Stimulated activated effector memory CD8-positive, alpha-beta T cell treated with anti-CD3 and anti-CD28 coated beads, Interleukin-12 subunit alpha, Interleukin-12 subunit beta, amount 100 ng/mL, for 72 hours (primary cell): ENCODE measurements around the gene PRG3.

ENCODE experiments used
- ATAC-seq: fragments of 150-1000 bp; cut with Tn5 transposase; 2 replicates; pipeline ENCODE4 v1.10.0; 2021
- DNase-seq, 2 donors: peaks; one replicate each; pipeline ENCODE4 v3.0.0; 2021 to 2022; ENCODE audit warnings: low spot score in 2 of 2
- H3K27ac Mint-ChIP-seq: one replicate; pipeline ENCODE4 v1.8.0; 2022; ENCODE audit warnings: mild to moderate bottlenecking, mixed read lengths
- H3K36me3 Mint-ChIP-seq: one replicate; pipeline ENCODE4 v1.8.0; 2022; ENCODE audit warnings: mild to moderate bottlenecking, mixed read lengths
- H3K4me1 Mint-ChIP-seq: one replicate; pipeline ENCODE4 v1.8.0; 2022; ENCODE audit warnings: mixed read lengths
- H3K4me3 Mint-ChIP-seq: one replicate; pipeline ENCODE4 v1.8.0; 2022; ENCODE audit warnings: mild to moderate bottlenecking, mixed read lengths
- H3K9me3 Mint-ChIP-seq: one replicate; pipeline ENCODE4 v1.8.0; 2022; ENCODE audit warnings: mixed read lengths

Gene PRG3

DNA sequence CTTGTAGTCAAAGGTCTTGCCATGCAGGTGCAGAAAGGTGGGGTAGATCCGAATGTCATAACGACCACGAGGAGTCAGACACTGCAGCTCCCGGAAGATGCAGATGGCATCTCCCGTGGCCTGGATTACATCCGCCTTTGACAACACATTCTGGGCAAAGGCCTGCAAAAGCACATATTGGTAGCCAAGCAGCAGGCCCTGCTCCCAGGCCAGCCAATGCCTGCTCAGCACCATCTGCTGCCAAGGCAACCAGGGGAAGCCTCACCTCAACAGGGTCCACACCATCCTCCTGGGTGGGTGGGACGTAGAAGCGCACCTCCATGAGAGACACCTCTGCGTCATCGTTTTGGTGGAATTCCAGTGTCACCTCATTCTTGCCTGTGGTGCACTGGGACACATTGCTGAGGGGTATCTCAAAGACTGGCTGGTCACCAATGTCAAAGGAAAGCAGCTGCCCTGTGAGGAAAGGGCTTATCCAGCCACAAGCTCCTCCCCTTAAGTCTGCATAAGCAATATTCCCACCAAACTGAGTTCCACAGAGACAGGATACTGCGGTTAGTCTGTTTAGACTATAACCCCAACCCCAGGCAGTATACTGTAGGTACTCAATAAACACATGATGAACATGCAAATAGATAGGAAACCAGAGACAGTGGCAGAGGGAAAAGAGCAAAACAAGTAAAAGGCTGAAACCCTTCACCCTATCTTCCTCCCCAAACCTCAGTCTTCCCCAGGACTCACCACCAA, 48.1 kb downstream of the PRG3 start:
- no peak overlapping the region for H3K4me3 Mint-ChIP-seq
- no peaks in the 10 kb centered on the region for H3K9me3 Mint-ChIP-seq
- H3K36me3 Mint-ChIP-seq: peaks cover 77% of the 10 kb centered on the region
- peak overlapping the region; percentile 99 for H3K27ac Mint-ChIP-seq
- ATAC-seq (no peak), DNase-seq (no peak)
- peaks cover 56% of the 10 kb centered on the region for H3K4me1 Mint-ChIP-seq

DNA sequence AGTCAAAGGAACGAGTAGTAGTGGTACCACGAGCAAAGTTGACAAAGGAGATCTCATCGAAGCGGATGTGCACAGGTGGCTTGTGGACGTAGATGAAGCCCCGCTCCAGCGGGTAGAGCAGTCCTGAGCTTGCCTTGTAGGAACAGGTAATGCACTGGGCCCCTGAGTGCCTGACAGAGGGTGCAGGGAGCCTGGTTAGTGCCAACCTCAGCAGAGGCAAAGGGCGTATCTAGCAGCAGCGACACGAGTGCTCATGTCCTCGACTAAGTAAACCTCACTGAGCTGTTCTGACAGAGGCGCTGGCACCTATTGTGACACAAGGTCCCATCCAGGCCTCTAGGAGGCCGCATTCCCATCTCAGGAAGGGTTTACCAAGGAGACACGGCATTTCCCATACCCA, 49.2 kb downstream of the PRG3 start:
- DNase-seq: no peak
- ATAC-seq: no peak
- Mint-ChIP-seq H3K27ac (peak overlapping the region; percentile 89), H3K4me3 (no peak overlapping the region), H3K4me1 (peaks cover 66% of the 10 kb centered on the region), H3K36me3 (peaks cover 88% of the 10 kb centered on the region), H3K9me3 (no peaks in the 10 kb centered on the region)

DNA sequence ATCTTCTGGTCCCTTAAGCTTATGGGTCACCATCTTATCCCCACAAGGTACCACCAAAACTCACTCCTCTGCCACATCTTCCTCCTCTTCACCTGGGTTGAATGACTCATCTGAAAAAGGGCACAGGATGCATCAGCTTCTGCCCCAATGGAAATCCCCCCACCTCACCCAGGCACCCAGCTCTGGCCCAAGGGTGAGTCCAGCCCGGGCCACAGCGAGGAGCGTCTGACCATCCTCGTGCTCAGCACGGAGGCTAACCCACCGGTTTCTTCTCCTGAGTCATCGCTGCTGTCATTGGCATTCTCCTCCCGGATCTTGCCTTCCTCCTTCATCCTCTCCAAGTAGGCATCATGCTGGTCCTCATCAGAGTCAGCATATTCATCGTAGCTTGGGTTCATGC, 50.9 kb downstream of the PRG3 start:
- Mint-ChIP-seq H3K9me3 (no peaks in the 10 kb centered on the region), H3K36me3 (peaks cover 98% of the 10 kb centered on the region), H3K4me3 (peak overlapping the region; percentile 13), H3K27ac (peak overlapping the region; percentile 89), H3K4me1 (peaks cover 70% of the 10 kb centered on the region)
- ATAC-seq (peak; percentile 64), DNase-seq (no peak)

DNA sequence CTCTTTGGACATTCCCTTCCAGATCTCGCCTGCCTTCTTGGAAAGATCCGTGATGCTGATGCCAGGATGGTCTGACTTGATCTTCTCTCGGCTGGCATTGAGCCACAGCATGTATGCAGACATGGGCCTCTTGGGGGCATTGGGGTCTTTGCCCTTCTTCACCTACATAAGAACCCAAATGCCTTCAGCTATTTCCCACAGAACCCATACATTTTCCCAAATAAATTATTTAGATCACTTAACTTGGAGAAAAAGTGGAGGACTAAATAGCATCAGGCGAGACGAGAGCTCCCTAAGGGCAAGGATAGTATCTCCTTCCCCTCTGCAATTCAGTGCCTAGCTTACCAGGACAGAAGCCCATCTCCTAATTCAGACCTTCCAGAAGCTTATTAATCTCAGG, 53.2 kb downstream of the PRG3 start:
- DNase-seq: no peak
- Mint-ChIP-seq H3K4me3 (no peak overlapping the region), H3K36me3 (peaks cover 80% of the 10 kb centered on the region), H3K9me3 (no peaks in the 10 kb centered on the region), H3K27ac (no peak overlapping the region), H3K4me1 (peaks cover 62% of the 10 kb centered on the region)
- ATAC-seq: no peak
